HEK293T (cell line): ENCODE results near the gene KCNE2.

Source experiments
- CTCF ChIA-PET: fragments of 350-600 bp; formaldehyde crosslinking; extraction: SDS; loops from one replicate; lab custom pipeline; 2021; ENCODE audit warnings: antibody characterized with exemption, inconsistent platforms; lab: Yijun Ruan, JAX
- POLR2A ChIA-PET: fragments of 350-600 bp; formaldehyde crosslinking; extraction: SDS; loops from one replicate; lab custom pipeline; 2020; ENCODE audit warnings: antibody characterized with exemption, inconsistent platforms; lab: Yijun Ruan, JAX
- DNase-seq: peaks from one replicate; pipeline ENCODE4 v3.0.0; 2012; ENCODE audit warnings: mixed read lengths; ENCODE audit errors: extremely low spot score
- ARNT ChIP-seq: fragments of 450-650 bp; IDR thresholded peaks from 2 replicates; pipeline ENCODE4 v1.6.1; 2017; ENCODE audit warnings: mild to moderate bottlenecking
- BHLHE40 ChIP-seq: fragments of 450-650 bp; IDR thresholded peaks from 2 replicates; pipeline ENCODE4 v1.6.1; 2016; ENCODE audit warnings: mild to moderate bottlenecking, moderate library complexity, borderline replicate concordance
- CTBP1 ChIP-seq: fragments of 450-650 bp; IDR thresholded peaks from 2 replicates; pipeline ENCODE4 v1.6.1; 2016; ENCODE audit warnings: borderline replicate concordance
- ELF4 ChIP-seq: fragments of 450-650 bp; IDR thresholded peaks from 2 replicates; pipeline ENCODE4 v1.6.1; 2017; ENCODE audit warnings: antibody characterized with exemption
- FOXA1 ChIP-seq: fragments of 450-650 bp; IDR thresholded peaks from 2 replicates; pipeline ENCODE4 v1.6.1; 2016; ENCODE audit warnings: mild to moderate bottlenecking
- FOXK2 ChIP-seq: fragments of 450-650 bp; IDR thresholded peaks from 2 replicates; pipeline ENCODE4 v1.6.1; 2016; ENCODE audit warnings: mild to moderate bottlenecking
- FOXM1 ChIP-seq: fragments of 450-650 bp; IDR thresholded peaks from 2 replicates; pipeline ENCODE4 v1.6.1; 2017; ENCODE audit warnings: mild to moderate bottlenecking, borderline replicate concordance
- HDGF ChIP-seq: fragments of 450-650 bp; IDR thresholded peaks from 2 replicates; pipeline ENCODE4 v1.6.1; 2017; ENCODE audit warnings: antibody characterized with exemption, borderline replicate concordance
- L3MBTL2 ChIP-seq: fragments of 450-650 bp; conservative IDR thresholded peaks from 2 replicates; pipeline ENCODE4 v1.6.1; 2016; ENCODE audit warnings: mild to moderate bottlenecking
- LEF1 ChIP-seq: fragments of 450-650 bp; IDR thresholded peaks from 2 replicates; pipeline ENCODE4 v1.6.1; 2017; ENCODE audit warnings: mild to moderate bottlenecking, borderline replicate concordance
- NFRKB ChIP-seq: fragments of 450-650 bp; IDR thresholded peaks from 2 replicates; pipeline ENCODE4 v1.6.1; 2016; ENCODE audit warnings: mild to moderate bottlenecking, moderate library complexity
- SP1 ChIP-seq: fragments of 450-650 bp; IDR thresholded peaks from 2 replicates; pipeline ENCODE4 v1.6.1; 2017
- SUZ12 ChIP-seq: fragments of 450-650 bp; IDR thresholded peaks from 2 replicates; pipeline ENCODE4 v1.6.1; 2016; ENCODE audit warnings: mild to moderate bottlenecking
- TARDBP ChIP-seq: fragments of 450-650 bp; IDR thresholded peaks from 2 replicates; pipeline ENCODE4 v1.6.1; 2016
- ZNF384 ChIP-seq: fragments of 450-650 bp; IDR thresholded peaks from 2 replicates; pipeline ENCODE4 v1.6.1; 2016
- TF ChIP-seq, protein P1 (sequence below): fragments of 450-650 bp; IDR thresholded peaks from 2 replicates; pipeline ENCODE4 v1.6.1; 2016

The KCNE2 gene

DNA sequence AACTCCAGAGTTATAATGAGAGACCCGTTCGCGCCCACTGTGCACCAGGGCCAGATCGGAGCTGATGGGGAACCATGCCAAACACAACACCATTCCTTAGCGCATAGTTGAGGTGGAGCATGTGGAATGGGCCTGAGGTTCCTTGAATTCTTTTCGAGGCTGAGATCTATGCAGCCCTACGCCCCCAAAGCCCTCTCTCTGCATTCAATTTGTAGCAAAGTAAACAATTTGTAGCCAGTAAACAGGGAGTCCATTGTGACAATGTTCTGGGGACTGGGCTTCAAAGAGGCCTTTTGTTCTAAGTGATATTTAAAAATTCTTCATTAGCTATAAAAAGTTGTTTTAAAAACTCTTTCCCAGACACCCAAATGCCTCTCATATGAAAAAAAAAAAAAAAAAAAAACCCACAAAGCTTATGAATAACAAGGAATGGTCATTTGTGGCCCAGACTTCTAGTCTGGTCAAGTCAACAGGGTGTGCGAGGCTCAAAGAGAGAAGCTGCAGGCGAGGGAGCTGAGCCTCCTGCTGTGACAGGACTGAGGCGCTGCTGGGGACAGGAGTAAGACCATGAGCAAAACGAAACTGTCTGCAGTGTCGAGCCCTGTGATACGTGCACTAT is 30.6 kb upstream of the KCNE2 start:
- ChIA-PET CTCF (interaction anchor here (1.3 kb wide), 1 partner anchor 14 kb away, joined by 4 read pairs; no protein-coding TSS in a partner anchor), POLR2A (no interaction called here)
- TF ChIP-seq FOXA1 (no peak), ZNF384 (no peak), TARDBP (no peak)
- no peak for DNase-seq

DNA sequence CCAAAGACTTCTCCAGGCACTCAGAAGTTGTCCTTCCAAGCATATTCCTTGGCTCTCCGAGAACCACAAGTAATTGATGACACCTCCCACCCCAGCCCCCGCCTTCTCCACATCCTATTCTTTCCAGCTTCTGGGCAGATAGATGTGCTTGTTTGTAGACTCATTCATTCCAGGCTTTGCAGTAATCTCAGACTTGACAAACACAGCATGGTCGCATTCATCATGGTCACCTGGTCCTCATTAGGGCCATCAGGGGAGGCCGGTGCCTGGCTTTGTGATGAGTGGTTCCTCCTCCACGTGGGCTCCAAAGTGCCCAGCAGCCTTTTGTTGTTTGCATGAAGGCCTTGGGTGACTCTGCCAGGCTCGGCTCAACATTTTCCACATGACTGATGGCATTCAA is 28.5 kb upstream of the KCNE2 start:
- CTCF ChIA-PET = no interaction called here
- POLR2A ChIA-PET = no interaction called here
- TF ChIP-seq FOXA1 = no peak
- TF ChIP-seq CTBP1 = no peak
- no peak for TF ChIP-seq ELF4
- no peak for TF ChIP-seq HDGF
- TF ChIP-seq LEF1 = no peak
- no peak for TF ChIP-seq NFRKB
- no peak for TF ChIP-seq BHLHE40
- TF ChIP-seq TARDBP = no peak
- TF ChIP-seq SP1 = no peak
- TF ChIP-seq, protein P1, sequence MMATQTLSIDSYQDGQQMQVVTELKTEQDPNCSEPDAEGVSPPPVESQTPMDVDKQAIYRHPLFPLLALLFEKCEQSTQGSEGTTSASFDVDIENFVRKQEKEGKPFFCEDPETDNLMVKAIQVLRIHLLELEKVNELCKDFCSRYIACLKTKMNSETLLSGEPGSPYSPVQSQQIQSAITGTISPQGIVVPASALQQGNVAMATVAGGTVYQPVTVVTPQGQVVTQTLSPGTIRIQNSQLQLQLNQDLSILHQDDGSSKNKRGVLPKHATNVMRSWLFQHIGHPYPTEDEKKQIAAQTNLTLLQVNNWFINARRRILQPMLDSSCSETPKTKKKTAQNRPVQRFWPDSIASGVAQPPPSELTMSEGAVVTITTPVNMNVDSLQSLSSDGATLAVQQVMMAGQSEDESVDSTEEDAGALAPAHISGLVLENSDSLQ = no peak
- DNase-seq = no peak

DNA sequence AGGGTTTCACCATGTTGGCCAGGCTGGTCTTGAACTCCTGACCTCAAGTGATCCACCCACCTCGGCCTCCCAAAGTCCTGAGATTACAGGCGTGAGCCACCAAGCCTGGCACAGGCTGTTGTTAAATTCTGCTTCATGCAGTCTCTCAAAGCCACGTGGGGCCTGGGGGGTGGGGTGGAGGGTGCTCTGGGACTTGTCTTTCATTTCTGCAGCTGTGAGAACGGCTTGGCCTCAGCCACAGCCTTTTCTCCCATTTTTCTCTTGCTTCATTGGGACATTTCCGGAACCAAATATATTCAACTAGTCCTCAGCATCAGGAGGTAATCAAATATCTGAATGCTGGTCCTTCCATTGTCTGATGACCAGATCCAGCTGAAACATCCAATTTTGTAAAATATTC is 27.6 kb upstream of the KCNE2 start:
- CTCF ChIA-PET = no interaction called here
- DNase-seq = no peak
- TF ChIP-seq L3MBTL2 = no peak
- TF ChIP-seq SUZ12 = no peak
- no peak for TF ChIP-seq SP1
- TF ChIP-seq HDGF = no peak
- no peak for TF ChIP-seq LEF1
- no peak for TF ChIP-seq ELF4
- TF ChIP-seq BHLHE40 = no peak
- TF ChIP-seq CTBP1 = no peak
- no peak for TF ChIP-seq FOXA1
- no peak for TF ChIP-seq FOXM1
- TF ChIP-seq ARNT = no peak
- no peak for TF ChIP-seq NFRKB
- TF ChIP-seq TARDBP = no peak
- TF ChIP-seq, protein P1 = no peak
- no peak for TF ChIP-seq ZNF384
- no peak for TF ChIP-seq FOXK2
- POLR2A ChIA-PET = no interaction called here

DNA sequence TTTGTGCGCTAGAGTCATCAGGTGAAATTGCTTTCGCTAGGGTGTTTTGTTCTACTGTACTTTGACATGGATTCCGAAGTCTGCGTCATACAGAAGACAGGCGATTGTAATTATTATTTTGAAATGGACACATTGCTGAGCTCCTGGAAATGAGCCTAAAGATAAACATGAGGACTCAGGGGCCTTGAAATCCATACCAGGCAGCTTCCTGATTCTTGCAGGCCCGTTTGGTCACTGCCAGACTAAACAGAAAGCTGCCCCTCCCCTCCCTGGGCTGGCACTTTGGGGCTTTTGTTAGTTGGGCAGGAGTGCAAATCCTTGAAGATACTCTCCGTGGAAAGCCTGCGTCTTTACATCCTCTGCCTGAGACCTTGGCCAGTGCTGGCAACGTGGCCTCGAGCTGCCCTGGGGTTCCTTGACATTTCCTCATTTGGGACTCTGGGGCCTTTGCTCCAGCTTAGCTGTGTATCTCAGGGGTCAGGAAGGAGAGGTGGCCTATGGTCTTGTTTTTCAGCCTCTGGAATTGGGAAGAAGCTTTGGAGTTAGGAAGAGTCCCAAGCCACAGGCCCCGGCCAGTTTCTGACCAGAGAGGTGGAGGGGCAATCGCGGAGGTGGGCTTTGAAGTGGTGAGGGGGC is 26.9 kb upstream of the KCNE2 start:
- CTCF ChIA-PET = no interaction called here
- no peak for DNase-seq
- TF ChIP-seq HDGF (no peak), FOXM1 (no peak), SUZ12 (no peak), ELF4 (no peak), LEF1 (no peak), CTBP1 (no peak), FOXA1 (no peak), BHLHE40 (no peak), NFRKB (no peak), SP1 (no peak), ZNF384 (no peak), TARDBP (no peak), ARNT (no peak), L3MBTL2 (no peak), FOXK2 (no peak)
- TF ChIP-seq, protein P1 = no peak
- POLR2A ChIA-PET = no interaction called here

DNA sequence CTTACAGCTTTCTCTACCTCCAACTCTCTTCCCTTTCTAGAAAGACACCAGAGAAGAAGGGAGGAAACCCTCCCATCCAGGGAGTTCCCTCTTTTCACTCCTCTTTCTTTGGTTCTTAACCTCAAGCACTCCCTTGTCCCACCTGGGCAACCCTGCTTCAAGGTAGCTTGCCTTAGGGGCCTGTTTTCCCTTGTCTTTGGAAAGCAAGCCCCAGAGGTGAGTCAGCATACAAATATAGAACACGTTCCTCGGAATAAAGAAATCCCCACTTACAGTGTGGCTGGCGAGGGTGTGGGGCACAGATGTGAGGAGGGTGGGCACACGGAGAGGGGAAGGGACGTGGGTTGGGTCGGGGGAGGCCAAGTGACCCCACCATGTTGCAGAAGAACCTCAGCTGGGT is 26.1 kb upstream of the KCNE2 start:
- no peak for TF ChIP-seq LEF1
- no peak for TF ChIP-seq BHLHE40
- TF ChIP-seq SUZ12 = no peak
- TF ChIP-seq L3MBTL2 = no peak
- TF ChIP-seq HDGF = no peak
- TF ChIP-seq FOXM1 = no peak
- no peak for TF ChIP-seq ARNT
- no peak for TF ChIP-seq FOXK2
- no peak for TF ChIP-seq SP1
- TF ChIP-seq TARDBP = no peak
- no peak for TF ChIP-seq ZNF384
- no peak for TF ChIP-seq ELF4
- no peak for TF ChIP-seq FOXA1
- TF ChIP-seq NFRKB = no peak
- TF ChIP-seq, protein P1 = no peak
- no peak for TF ChIP-seq CTBP1
- CTCF ChIA-PET = no interaction called here
- no peak for DNase-seq
- POLR2A ChIA-PET = no interaction called here

DNA sequence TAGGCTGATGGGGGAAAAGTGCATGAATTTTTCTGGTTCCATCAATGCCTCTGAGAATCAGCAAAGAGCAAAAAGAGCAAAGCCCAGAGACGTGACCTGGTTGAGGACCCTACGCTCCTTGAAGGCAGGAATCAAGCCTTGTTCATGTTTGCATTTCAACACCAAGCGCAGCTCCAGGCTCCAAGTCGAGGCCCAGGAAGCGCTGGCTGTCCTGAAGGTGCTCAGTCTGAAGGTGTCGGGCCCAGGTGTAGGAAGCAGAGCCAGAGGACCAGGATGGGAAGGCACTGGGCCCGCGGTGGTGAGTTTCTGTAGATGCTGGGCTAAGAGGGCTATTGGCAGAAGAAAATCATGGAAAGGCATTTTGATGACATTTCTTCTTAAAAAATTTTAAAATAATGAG is 25.6 kb upstream of the KCNE2 start:
- TF ChIP-seq L3MBTL2 = no peak
- no peak for TF ChIP-seq CTBP1
- no peak for TF ChIP-seq ZNF384
- TF ChIP-seq FOXA1 = no peak
- TF ChIP-seq BHLHE40 = no peak
- no peak for TF ChIP-seq HDGF
- TF ChIP-seq LEF1 = no peak
- no peak for TF ChIP-seq SP1
- TF ChIP-seq ARNT = no peak
- TF ChIP-seq, protein P1 = no peak
- DNase-seq = no peak
- ChIA-PET POLR2A (no interaction called here), CTCF (no interaction called here)
